Uterus (tissue), 4 donors: ENCODE data around the gene CLSTN2. TPM values are rescaled to one million over a fixed set of nuclear protein-coding genes. Genes with fewer than 3 reads are reported as not detected.
A peak's percentile ranks its signal among the peaks of the same experiment; 100 is the strongest.

Experiments used
- DNase-seq, 2 donors: peaks; one replicate each; pipeline ENCODE4 v3.0.0-alpha.2; 2019 to 2020
- H3K27ac ChIP-seq, 2 donors: fragments of 200-600 bp; sonication (generic); 1 replicate in 1 of 2; 2 replicates in 1 of 2; pipeline ENCODE4 v1.5.1; 2016 to 2018
- H3K27me3 ChIP-seq, 2 donors: fragments of 200-600 bp; sonication (generic); one replicate each; pipeline ENCODE4 v1.5.1; 2018 to 2019; ENCODE audit warnings: control low read depth in 1 of 2
- H3K36me3 ChIP-seq, 2 donors: fragments of 200-600 bp; sonication (generic); one replicate each; pipeline ENCODE4 v1.5.1; 2019; ENCODE audit warnings: control low read depth in 1 of 2
- H3K4me1 ChIP-seq, 2 donors: fragments of 200-600 bp; sonication (generic); one replicate each; pipeline ENCODE4 v1.5.1; 2018 to 2019; ENCODE audit warnings: control low read depth in 1 of 2
- H3K4me3 ChIP-seq, 2 donors: fragments of 200-600 bp; sonication (generic); 1 replicate in 1 of 2; 2 replicates in 1 of 2; pipeline ENCODE4 v1.5.1; 2018 to 2019; ENCODE audit warnings: mild to moderate bottlenecking in 1 of 2
- H3K9me3 ChIP-seq, 2 donors: fragments of 200-600 bp; sonication (generic); one replicate each; pipeline ENCODE4 v1.5.1; 2019; ENCODE audit warnings: control low read depth in 1 of 2
- CTCF ChIP-seq, 4 experiments: fragments of 200-600 bp in 2 of 4; fragments of 450-650 bp in 2 of 4; sonication (generic) in 2 of 4; IDR thresholded peaks; one replicate each; pipeline ENCODE4 v1.5.1; 2016 to 2019; ENCODE audit warnings: antibody characterized with exemption in 4 of 4, mild to moderate bottlenecking in 2 of 4, moderate library complexity in 1 of 4
- POLR2A ChIP-seq, 2 donors: fragments of 450-650 bp; IDR thresholded peaks; one replicate each; pipeline ENCODE4 v1.6.1; 2016; ENCODE audit warnings: antibody characterized with exemption in 2 of 2, mild to moderate bottlenecking in 1 of 2, moderate library complexity in 1 of 2
- intact Hi-C: fragments of 100-400 bp; cut with DNase I; formaldehyde crosslinking; loops from one replicate; pipeline ENCODE4 v1.15.1; 2023; ENCODE audit warnings: low total_unique reads
- total RNA-seq, 4 donors: library from RNA; depleted of rRNA in 3 of 4; stranded (reverse); fragments of >200 nt in 3 of 4; gene quantifications; one replicate each; pipeline versions ENCODE4 v1.1.0 to v1.2.4, GENCODE V29; 2014 to 2023
- donor health status: DM: yes; HTN: yes; CAD: no.

CLSTN2 gene
- total RNA-seq, 4 donors from 2014 or later = 4.7 to 32.2 (median 19.2) TPM

- no peaks in the 10 kb centered on the region for H3K4me1 ChIP-seq
- H3K9me3 ChIP-seq = no peaks in the 10 kb centered on the region
- intact Hi-C loops = no loop called here
- no peaks in the 10 kb centered on the region for H3K36me3 ChIP-seq
- no peak for TF ChIP-seq POLR2A (IDR thresholded peaks at IDR 0.05)
- no peak for TF ChIP-seq CTCF (IDR thresholded peaks at IDR 0.05)
- peak overlapping the region; percentile 62 to 75 for H3K27ac ChIP-seq
- DNase-seq = peak; percentile 70 to 91
- no peak overlapping the region for H3K4me3 ChIP-seq
- H3K27me3 ChIP-seq = no peaks in the 10 kb centered on the region
These were observed 158.8 kb downstream of the CLSTN2 start for GRCh38 chr3:140093742-140094141.

GRCh38 chr3:140094487-140094886 lies 159.5 kb downstream of the CLSTN2 start:
- no peak for TF ChIP-seq CTCF (IDR thresholded peaks at IDR 0.05)
- TF ChIP-seq POLR2A (IDR thresholded peaks at IDR 0.05) = no peak
- intact Hi-C loops = no loop called here
- H3K27ac ChIP-seq = peak overlapping the region; percentile 62 to 75

DNA sequence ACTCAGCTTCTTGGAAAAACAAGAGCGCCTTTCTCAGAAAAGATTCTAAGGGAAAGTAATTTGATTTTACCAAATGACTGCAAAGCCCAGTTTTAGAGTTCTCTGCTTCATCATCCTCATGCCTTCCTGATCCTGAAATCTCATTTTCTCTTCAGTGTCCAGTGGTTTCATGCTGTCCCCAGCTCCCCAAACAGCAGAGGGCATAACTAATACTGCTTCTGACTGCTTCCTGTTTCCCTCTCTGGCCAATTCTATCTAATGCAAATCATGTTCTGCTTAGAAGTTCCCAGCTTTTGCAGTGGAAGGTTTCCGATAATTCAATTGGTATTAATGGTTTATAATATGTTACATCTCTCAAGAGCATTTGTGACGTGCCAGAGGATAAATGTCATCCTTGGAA lies 161.1 kb downstream of the CLSTN2 start:
- Histone ChIP-seq H3K27me3 (no peaks in the 10 kb centered on the region), H3K4me1 (no peaks in the 10 kb centered on the region), H3K27ac (no peak overlapping the region), H3K4me3 (no peak overlapping the region), H3K9me3 (no peaks in the 10 kb centered on the region), H3K36me3 (no peaks in the 10 kb centered on the region)
- no peak for DNase-seq
- intact Hi-C loops = no loop called here
- TF ChIP-seq POLR2A (IDR thresholded peaks at IDR 0.05) (no peak), CTCF (IDR thresholded peaks at IDR 0.05) (no peak)

More at GRCh38 chr3:140094487-140094886, 159.5 kb downstream of the CLSTN2 start:
- Histone ChIP-seq H3K4me1 (no peaks in the 10 kb centered on the region), H3K4me3 (no peak overlapping the region), H3K9me3 (no peaks in the 10 kb centered on the region), H3K27me3 (no peaks in the 10 kb centered on the region), H3K36me3 (no peaks in the 10 kb centered on the region)
- no peak for DNase-seq

GRCh38 chr3:140097874-140098635 lies 163.1 kb downstream of the CLSTN2 start:
- no peak for TF ChIP-seq POLR2A (IDR thresholded peaks at IDR 0.05)
- no peak for TF ChIP-seq CTCF (IDR thresholded peaks at IDR 0.05)
- Histone ChIP-seq H3K27ac (no peak overlapping the region), H3K36me3 (no peaks in the 10 kb centered on the region), H3K9me3 (no peaks in the 10 kb centered on the region), H3K27me3 (no peaks in the 10 kb centered on the region), H3K4me3 (no peak overlapping the region), H3K4me1 (no peaks in the 10 kb centered on the region)
- intact Hi-C loops = no loop called here
- DNase-seq = no peak

GRCh38 chr3:140100479-140100878 lies 165.5 kb downstream of the CLSTN2 start:
- no peak overlapping the region for H3K27ac ChIP-seq
- intact Hi-C loops = no loop called here
- TF ChIP-seq CTCF (IDR thresholded peaks at IDR 0.05) (no peak), POLR2A (IDR thresholded peaks at IDR 0.05) (no peak)
- DNase-seq = no peak
- no peaks in the 10 kb centered on the region for H3K27me3 ChIP-seq
- no peaks in the 10 kb centered on the region for H3K36me3 ChIP-seq
- H3K4me1 ChIP-seq = no peaks in the 10 kb centered on the region
- H3K9me3 ChIP-seq = no peaks in the 10 kb centered on the region
- H3K4me3 ChIP-seq = no peak overlapping the region
